COR-L47 (cell line): ENCODE results near the gene RNF183.

Experiments
- DNase-seq: peaks from one replicate; lab custom pipeline; 2025; lab: John Stamatoyannopoulos, UW

Gene RNF183

DNA sequence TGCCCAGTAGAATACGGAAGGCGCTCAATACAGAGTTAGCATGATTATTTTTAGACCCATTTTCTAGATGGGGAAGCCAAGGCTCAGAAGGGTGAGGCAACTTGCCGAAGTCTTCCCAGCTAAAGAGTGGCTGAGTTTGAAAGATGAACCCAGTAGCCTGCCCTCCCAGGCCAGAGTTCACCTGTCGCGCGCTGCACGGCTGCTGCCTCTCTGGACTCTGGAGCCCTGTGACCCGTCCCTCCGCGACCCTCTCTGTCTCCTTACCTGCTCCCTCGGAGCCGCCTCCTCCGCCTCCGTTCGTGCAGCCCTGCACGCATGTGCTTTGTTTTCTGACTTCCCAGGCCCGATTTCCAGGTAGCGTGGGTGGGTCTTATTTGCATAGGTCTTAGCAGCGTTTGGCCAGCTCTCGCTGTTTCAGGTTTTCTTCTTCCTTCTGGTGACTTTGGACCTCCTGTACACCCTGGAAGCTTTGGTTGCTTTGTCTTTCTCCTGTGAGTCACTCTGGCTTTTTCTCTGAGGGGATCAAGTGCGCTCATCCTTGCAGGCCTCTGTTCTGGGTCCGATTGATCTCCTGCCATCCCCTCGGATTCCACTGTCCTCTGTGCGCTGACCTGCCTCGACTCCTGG is at the start of gene RNF183:
Gene RNF183, minus strand, starts transcription at position 585 of the 627 bp plus-strand sequence. CDS start 5,192 bp downstream, outside the sequence.
- no peak for DNase-seq

DNA sequence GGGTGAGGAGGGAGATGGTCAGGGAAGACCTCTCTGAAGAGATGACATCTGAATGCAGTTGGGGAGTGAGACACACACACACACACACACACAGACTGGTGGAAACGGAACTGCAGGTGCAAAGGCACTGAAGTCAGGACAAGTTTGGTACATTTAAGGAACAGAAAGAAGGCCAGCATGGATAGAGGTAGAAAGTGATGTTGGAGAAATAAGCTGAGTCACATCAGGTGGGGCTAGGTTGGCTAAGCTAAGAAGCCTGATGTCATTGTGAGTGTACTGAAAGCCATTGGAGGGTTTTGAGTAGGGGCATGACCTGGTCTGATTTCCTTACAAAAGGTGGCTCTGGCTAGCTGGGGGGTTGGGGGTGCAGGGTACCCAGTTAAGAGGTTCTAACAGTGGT is 49.2 kb upstream of the RNF183 start:
- DNase-seq, result no peak

- no peak for DNase-seq
Measured at GRCh38 chr9:113352006-113352405, 48.8 kb upstream of the RNF183 start.

GRCh38 chr9:113350937-113351336 is 47.8 kb upstream of the RNF183 start:
- DNase-seq, result no peak

DNA sequence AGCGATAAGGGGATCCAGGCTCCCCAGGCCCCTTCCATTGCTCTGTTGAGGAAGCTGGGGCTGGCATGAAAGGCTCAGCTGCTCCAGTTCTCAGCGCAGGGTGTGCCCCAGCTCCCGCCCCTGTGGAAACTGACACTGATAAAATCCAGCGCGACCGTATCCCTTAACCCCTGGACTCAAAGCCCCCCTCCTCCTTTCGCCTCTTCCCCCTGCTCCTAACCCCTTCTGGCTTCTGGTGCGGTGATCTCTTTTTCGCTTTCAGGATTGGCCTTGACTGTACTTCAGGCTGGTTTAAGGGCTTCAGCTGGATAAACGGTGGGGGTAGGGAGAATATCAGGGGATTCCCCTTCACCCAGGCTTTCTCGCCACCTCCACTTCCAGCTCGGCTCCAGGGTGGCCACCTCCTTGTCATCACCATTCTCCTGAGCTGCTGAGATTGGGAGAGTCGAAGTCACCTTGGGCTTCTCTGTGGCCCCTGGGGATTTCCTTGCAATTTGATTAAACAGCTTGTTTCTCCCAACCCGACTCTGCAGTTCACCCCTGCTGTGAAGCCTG is 47.0 kb upstream of the RNF183 start:
- no peak for DNase-seq

DNA sequence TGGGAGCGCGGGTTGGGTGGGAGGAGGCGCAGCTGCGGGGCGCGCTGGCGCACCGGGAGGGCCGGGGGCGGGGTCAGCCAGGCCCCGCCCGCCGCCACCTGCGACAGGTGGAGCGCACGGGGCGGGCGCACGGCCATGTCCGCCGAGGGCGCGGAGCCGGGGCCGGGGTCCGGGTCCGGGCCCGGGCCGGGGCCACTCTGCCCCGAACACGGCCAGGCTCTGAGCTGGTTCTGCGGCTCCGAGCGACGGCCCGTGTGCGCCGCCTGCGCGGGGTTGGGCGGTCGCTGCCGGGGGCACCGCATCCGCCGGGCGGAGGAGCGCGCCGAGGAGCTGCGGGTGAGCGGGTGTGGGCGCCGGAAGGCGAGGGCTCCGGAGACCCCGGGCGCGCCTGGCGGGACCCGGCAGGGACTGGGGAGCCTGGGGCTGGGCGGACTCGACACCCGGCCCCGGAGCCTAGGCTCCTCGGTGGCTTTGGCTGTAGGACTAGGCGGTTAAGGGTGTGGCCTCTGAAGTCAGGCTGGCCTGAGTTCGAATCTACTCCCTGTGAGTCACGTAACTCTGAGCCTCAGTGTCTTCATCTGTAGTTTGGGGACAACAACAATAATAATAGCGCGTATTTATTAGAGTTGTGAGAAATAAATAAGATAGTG is 46.4 kb upstream of the RNF183 start, which contains the start of gene BSPRY:
Gene BSPRY, plus strand, starts transcription at position 97 of the 650 bp plus-strand sequence. Its CDS starts 39 bp downstream, at position 136.
- no peak for DNase-seq

- no peak for DNase-seq
Measured at GRCh38 chr9:113349066-113349444, 45.9 kb upstream of the RNF183 start.

- no peak for DNase-seq
Measured at GRCh38 chr9:113348437-113348836, 45.3 kb upstream of the RNF183 start.

GRCh38 chr9:113345671-113346070 is 42.5 kb upstream of the RNF183 start:
- DNase-seq, result no peak

DNA sequence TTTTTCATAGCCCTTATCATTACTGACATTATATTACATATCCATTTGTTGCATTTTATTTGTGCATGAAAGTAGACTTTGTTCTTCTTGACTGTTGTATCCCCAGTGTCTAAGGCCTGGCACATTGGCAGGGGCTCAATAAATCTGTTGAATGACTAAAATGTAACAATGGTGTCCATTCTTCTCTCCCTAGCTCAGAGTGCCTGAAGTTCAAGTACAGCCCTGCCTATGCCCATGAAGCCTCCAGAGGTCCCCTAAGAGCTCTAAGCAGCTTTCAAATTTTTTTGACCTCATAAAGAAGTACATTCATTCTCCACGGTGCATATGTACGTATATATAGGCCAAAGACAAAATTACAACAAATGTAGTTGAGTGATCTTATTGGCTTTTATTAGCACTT is 42.0 kb upstream of the RNF183 start:
- DNase-seq, result no peak

DNA sequence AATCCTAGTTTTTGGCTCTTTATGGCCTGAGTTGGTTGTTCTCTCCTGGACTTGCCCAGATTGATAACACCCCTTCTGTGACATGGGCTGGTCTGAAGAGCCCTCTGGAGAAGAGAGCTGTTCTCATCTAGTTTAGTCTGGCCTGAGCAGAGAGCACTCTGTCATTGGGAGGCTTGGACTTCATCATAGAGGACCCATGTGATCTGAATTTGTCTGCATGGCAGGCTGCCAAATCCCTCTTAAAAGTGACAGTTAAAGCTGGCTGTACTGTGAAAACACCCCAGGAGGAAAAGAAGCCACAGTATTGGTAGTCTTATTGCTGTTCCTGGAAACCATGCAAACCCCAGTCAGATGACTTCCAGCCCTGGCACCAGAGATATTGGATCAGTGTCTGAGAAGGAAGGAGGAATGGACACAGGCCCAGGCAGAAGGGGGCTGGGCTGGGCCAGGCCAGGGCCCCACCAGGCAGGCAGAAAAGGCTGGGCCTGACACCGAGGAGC is 40.6 kb upstream of the RNF183 start:
- DNase-seq, result peak; percentile 94

- DNase-seq, result no peak
Measured at GRCh38 chr9:113341712-113342410, 38.7 kb upstream of the RNF183 start.

DNA sequence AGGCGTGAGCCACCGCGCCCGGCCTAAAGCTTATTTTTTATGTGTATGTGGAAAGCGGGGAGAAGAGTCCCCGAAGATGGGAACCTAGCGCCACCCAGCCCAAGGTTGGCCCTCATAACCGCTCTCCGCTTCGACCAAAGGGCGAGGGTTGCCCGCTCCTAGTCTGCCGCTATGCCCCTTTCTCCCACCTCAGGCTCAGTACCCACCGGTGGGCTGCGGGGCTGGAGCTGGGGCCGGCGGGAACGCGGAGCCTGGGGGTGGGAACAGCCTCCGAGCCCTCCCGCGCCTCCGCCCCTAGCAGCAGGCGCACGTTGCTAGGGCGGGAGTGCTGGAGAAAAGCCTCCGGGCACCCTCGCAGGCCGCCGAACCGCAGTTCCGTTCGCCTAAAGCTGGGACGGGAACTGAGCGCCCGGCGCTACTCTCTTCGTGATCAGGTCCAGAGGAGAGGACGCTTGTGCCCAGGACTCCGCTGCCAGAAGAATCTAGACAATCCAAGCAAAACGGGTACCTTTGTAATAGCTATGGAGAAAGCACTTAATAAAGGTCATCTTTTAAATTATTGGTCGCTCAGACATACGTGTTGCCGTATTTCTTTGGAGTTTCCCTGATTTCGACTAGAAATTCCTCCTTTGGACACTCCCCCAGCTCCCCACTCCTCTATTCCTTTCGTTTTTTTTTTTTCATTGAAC is 37.0 kb upstream of the RNF183 start, which contains the start of gene WDR31:
Gene WDR31, minus strand, starts transcription at position 265 of the 689 bp plus-strand sequence. CDS start 8,253 bp downstream, outside the sequence.
- DNase-seq, result peak; percentile 83

DNA sequence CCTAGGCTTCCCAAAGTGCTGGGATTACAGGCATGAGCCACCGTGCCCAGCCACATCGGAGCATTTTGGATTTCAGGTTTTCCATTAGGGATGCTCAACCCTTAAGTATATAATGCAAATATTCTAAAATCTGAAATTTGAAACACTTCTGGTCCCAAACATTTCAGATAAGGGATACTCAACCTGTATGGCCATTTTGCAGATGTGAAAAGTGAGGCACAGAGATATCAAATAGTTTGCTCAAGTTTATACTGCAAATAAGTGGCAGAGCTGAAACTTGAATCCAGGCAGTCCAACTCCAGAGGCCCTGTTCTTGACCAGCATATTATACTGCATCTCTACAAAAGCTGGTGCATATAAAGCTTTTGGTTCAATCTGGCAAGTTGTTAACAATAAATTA is 34.5 kb upstream of the RNF183 start:
- no peak for DNase-seq

DNA sequence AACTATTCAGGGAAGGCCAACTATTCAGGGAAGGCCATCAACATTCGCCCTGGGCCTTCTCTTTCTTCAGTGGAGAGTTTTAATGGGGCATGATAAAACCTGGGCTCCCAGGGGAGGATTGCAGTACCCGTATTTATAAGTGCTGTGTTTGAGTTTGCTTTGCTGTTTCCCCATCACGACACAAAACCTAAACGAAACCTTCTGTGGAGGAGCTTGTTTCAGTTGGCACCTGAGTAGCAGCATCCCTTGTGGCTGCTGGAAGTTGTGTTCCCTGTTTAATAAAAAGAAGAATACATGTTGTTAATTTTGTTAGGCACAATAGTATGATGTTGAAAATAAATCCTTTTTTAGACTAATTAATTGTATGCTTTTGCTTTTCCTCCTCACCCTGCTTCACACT is 28.6 kb upstream of the RNF183 start:
- no peak for DNase-seq

DNA sequence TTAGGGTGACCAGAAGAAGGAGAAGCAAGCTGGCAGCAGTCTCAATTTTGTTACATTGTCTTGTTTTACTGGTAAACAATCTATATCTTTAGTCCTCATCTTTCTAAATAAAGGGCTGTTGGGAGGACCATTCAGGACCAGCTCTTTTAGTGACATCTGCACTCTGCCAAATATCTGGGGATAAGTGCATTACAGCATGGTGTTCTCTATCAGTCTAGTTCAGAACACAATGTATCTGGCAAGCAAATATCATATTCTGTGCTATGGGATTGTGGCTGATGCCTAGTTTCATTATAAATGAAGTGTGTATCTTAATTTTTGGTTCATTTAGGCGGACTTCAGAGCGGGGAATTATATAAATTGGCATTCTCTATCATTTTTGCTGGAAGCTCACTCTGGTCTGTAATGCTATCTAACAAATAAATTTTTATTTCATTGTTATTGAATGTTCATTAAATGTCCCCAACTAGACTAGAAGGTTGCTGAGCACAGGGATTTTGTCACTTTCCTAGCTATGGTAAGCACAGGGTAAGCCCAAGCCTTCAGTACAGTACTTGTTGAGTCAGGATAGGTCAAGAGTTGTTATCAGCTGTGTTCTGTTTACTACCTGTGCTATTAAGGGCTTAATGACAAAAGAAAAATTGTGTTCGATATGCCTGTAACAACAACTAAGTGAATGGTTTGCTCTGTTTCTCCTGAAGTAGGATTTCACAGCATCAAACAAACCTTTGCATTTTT is 25.0 kb upstream of the RNF183 start:
- DNase-seq, result no peak

DNA sequence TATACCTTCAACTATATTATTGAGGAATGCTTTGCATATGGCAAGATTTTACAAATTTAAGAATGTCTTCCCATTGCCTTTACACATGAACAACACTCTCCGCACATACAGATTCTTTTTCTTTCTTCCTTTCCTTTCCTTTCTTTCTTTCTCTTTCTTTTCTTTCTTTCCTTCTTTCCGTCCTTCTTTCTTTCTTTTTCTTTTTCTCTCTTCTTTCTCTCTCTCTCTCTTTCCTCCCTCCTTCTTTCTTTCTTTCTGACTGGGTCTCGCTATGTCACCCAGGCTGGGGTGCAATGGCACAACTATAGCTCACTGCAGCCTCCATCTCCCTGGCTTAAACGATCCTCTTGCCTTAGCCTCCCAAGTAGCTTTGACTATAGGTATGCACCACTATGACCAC is 23.1 kb upstream of the RNF183 start:
- no peak for DNase-seq

DNA sequence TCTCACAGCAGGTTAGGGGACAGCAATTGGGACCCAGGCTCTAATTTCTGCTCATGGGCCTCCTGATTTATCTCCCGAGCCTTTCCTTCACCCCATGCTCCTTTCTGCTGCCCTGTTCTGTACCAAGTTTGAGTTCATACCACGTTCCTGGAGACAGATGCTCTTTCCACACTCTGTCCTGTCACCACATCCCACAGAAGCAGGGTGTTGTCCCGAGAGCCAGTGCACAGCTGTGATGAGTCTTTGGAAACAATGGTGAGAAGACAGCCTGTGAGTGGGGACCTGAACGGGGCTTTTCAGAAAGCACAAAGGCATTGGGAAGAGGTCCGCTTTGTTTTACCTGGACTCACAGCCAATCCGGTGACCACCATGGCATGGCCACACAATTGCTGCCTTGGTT is 19.5 kb upstream of the RNF183 start:
- DNase-seq, result no peak

GRCh38 chr9:113320051-113320450 is 16.9 kb upstream of the RNF183 start:
- no peak for DNase-seq

- no peak for DNase-seq
Measured at GRCh38 chr9:113319054-113319453, 15.9 kb upstream of the RNF183 start.

GRCh38 chr9:113317777-113318176 is 14.6 kb upstream of the RNF183 start:
- no peak for DNase-seq
